Immature natural killer cell (primary cell): ENCODE measurements around the gene CDH19. TPM values are rescaled to one million over a fixed set of nuclear protein-coding genes. Genes with fewer than 3 reads are reported as not detected.
"Not testable (repeated sequence)": the region's sequence is repeated elsewhere in the genome, so short reads cannot be mapped to it uniquely, and the experiment has no call there.

Source experiments
- DNase-seq, 3 donors: peaks; one replicate each; pipeline ENCODE4 v3.0.0; 2022; ENCODE audit warnings: mixed read lengths in 1 of 3
- H3K27ac Mint-ChIP-seq, 6 donors: one replicate each; pipeline ENCODE4 v1.8.0; 2020; ENCODE audit warnings: mixed read lengths in 6 of 6, mild to moderate bottlenecking in 5 of 6, inconsistent platforms in 4 of 6, moderate library complexity in 3 of 6
- H3K27me3 Mint-ChIP-seq, 3 donors: one replicate each; pipeline ENCODE4 v1.8.0; 2020 to 2021; ENCODE audit warnings: low read depth in 3 of 3, mild to moderate bottlenecking in 3 of 3, mixed read lengths in 3 of 3, moderate library complexity in 3 of 3, inconsistent platforms in 1 of 3
- H3K36me3 Mint-ChIP-seq, 3 donors: one replicate each; pipeline ENCODE4 v1.8.0; 2020; ENCODE audit warnings: mixed read lengths in 3 of 3, inconsistent platforms in 2 of 3, mild to moderate bottlenecking in 2 of 3
- H3K4me1 Mint-ChIP-seq, 2 donors: one replicate each; pipeline ENCODE4 v1.8.0; 2020; ENCODE audit warnings: inconsistent platforms in 2 of 2, mild to moderate bottlenecking in 2 of 2, mixed read lengths in 2 of 2, moderate library complexity in 1 of 2
- H3K4me3 Mint-ChIP-seq, 5 donors: one replicate each; pipeline ENCODE4 v1.8.0; 2020; ENCODE audit warnings: mild to moderate bottlenecking in 5 of 5, mixed read lengths in 5 of 5, inconsistent platforms in 3 of 5, moderate library complexity in 3 of 5
- H3K9me3 Mint-ChIP-seq, 6 donors: one replicate each; pipeline ENCODE4 v1.8.0; 2020; ENCODE audit warnings: mild to moderate bottlenecking in 6 of 6, mixed read lengths in 6 of 6, inconsistent platforms in 4 of 6, moderate library complexity in 3 of 6
- polyA plus RNA-seq, 3 donors: library from polyadenylated mRNA; unstranded; fragments of 300-500 nt; fragmentation: Illumina TruSeq; gene quantifications; one replicate each; pipeline ENCODE4 v1.2.3, GENCODE V29; 2021

The CDH19 gene
- polyA plus RNA-seq, 3 donors from 2014 or later: not detected

GRCh38 chr18:66473882-66474281 is 130.0 kb downstream of the CDH19 start:
- no peak for DNase-seq
- Mint-ChIP-seq H3K4me1 (no peaks in the 10 kb centered on the region), H3K9me3 (peaks cover 7 to 41% (median 18%) of the 10 kb centered on the region in 6 donors), H3K27me3 (no peaks in the 10 kb centered on the region), H3K27ac (no peak overlapping the region), H3K36me3 (no peaks in the 10 kb centered on the region), H3K4me3 (no peak overlapping the region)

DNA sequence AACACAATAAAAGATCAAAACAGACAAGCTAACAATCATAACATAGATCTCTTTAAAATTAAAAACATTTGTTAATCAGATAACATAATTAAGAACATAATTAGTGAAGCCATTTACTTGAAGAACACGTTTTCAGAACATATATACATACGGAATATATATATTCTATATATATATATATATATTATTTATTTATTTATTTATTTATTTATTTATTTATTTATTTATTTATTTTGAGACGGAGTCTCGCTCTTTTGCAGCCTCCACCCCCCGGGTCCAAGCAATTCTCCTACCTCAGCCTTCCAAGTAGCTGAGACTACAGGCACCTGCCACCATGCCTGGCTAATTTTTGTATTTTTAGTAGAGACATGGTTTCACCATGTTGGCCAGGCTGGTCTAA is 137.7 kb downstream of the CDH19 start:
- not testable (repeated sequence) for H3K36me3 Mint-ChIP-seq, DNase-seq, H3K4me1 Mint-ChIP-seq, H3K27me3 Mint-ChIP-seq, H3K4me3 Mint-ChIP-seq, H3K27ac Mint-ChIP-seq
- peaks cover 9 to 38% (median 22%) of the 10 kb centered on the region in 6 donors for H3K9me3 Mint-ChIP-seq

GRCh38 chr18:66461344-66461743 is 142.5 kb downstream of the CDH19 start:
- Mint-ChIP-seq H3K36me3 (no peaks in the 10 kb centered on the region), H3K4me1 (no peaks in the 10 kb centered on the region), H3K27me3 (no peaks in the 10 kb centered on the region), H3K4me3 (no peak overlapping the region), H3K9me3 (peaks cover 9 to 27% (median 19%) of the 10 kb centered on the region in 6 donors), H3K27ac (no peak overlapping the region)
- DNase-seq: no peak

DNA sequence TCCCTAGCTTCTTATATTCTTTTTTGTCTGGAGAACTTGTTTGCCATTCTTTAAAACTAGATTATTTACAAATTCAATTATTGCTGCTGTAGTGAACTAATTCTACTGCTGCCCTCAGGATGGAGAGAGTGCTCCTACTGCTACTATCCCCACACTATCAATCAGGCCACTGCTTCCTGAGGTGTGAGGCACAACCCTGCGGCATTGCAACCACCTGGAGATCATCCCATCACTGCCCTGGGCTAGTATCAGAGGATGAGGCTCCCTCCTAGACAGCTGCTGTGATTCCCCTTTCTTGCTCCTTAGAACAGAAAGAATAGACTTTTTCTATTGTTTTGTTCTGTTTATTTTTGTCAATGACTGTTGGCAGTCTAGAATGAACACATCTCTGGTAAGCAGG is 146.6 kb downstream of the CDH19 start:
- DNase-seq: no peak
- H3K27ac Mint-ChIP-seq: no peak overlapping the region
- no peaks in the 10 kb centered on the region for H3K27me3 Mint-ChIP-seq
- H3K36me3 Mint-ChIP-seq: no peaks in the 10 kb centered on the region
- no peak overlapping the region for H3K4me3 Mint-ChIP-seq
- peaks cover 9 to 48% (median 25%) of the 10 kb centered on the region in 6 donors for H3K9me3 Mint-ChIP-seq
- H3K4me1 Mint-ChIP-seq: no peaks in the 10 kb centered on the region
